GM12873 (cell line): ENCODE results near the gene NDUFV1.

Experiments used
- TF ChIP-seq, protein P1 (sequence below): IDR thresholded peaks from 2 replicates; pipeline ENCODE4 v1.5.1; 2012; ENCODE audit warnings: low read depth, mild to moderate bottlenecking, moderate library complexity, low read length, control low read depth; ENCODE audit not compliant: insufficient read depth; ENCODE audit errors: missing control alignments

The NDUFV1 gene

GRCh38 chr11:67572305-67572704 lies 34.4 kb upstream of the NDUFV1 start:
- TF ChIP-seq, protein P1, sequence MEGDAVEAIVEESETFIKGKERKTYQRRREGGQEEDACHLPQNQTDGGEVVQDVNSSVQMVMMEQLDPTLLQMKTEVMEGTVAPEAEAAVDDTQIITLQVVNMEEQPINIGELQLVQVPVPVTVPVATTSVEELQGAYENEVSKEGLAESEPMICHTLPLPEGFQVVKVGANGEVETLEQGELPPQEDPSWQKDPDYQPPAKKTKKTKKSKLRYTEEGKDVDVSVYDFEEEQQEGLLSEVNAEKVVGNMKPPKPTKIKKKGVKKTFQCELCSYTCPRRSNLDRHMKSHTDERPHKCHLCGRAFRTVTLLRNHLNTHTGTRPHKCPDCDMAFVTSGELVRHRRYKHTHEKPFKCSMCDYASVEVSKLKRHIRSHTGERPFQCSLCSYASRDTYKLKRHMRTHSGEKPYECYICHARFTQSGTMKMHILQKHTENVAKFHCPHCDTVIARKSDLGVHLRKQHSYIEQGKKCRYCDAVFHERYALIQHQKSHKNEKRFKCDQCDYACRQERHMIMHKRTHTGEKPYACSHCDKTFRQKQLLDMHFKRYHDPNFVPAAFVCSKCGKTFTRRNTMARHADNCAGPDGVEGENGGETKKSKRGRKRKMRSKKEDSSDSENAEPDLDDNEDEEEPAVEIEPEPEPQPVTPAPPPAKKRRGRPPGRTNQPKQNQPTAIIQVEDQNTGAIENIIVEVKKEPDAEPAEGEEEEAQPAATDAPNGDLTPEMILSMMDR: no peak

- TF ChIP-seq, protein P1: peak; percentile 84
Measured at GRCh38 chr11:67572747-67573419, 33.9 kb upstream of the NDUFV1 start.

- TF ChIP-seq, protein P1: no peak
Measured at GRCh38 chr11:67574938-67575337, 31.8 kb upstream of the NDUFV1 start.

DNA sequence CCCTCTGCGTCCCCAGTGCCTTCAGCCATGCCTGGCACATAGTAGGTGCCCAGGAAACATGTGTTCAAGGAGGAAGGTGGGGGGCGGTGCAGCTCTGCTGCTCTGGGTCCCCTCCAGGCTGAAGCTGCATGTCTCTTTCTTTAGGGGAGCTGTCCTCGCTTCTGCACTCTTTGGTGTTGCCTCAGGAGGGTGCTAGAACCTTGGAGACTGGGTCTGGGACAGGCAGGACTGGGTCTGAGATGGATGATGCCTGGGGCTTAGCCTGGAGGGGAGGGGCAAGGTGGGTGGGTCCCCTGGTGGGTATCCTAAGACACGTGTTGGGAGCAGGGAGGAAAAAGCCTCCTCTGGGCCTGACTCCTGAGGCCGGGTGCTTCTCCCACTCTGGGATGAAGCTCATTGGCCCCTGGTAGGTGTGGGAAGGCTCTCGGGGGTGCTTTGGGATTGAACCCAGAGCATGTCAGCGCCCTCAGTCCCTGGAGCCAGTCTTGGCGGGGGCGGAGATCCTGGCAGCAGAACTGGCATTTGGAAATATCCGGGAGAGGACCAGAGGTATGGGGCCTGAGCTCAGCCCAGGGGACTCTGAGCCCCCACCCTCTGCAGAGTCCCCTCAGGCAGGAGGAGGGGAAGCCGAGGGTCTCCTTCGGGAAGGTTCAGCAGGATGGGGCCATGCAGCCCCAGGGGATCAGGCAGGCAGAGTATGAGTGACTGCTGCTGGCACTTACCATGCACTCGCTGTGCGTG lies 29.8 kb upstream of the NDUFV1 start:
- TF ChIP-seq, protein P1: peak; percentile 55

- TF ChIP-seq, protein P1: no peak
Measured at GRCh38 chr11:67577951-67578350, 28.8 kb upstream of the NDUFV1 start.

DNA sequence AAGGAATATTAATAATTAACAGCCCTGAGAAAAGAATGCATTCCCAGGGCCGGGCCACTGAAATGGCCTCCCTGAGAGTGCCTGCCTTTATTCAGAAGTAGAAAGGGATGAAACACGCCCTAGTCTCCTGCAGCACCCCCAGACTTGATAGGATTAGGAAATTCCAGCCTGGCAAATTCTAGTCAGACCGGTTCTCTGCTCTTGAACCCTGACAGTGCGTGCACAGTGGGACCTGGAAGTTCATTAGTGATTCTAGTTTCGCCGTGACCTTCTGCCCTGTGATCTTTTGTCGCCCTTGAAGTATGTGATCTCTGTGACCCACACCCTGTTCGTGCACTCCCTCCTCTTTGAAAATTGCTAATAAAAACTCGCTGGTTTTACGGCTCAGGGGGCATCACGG lies 25.3 kb upstream of the NDUFV1 start:
- TF ChIP-seq, protein P1: no peak

DNA sequence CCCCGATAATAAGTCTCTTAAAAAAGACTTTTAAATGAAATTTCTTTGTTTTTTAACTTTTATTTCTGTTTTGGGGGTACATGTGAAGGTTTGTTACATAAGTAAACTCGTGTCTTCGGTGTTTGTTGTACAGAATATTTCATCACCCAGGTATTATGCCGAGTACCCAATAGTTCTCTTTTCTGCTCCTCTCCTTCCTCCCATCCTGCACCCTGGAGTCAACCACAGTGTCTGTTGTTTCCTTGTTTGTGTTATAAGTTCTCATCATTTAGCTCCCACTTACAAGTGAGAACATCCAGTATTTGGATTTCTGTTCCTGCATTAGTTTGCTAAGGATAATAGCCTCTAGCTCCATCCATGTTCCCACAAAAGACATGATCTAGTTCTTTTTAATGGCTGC lies 24.7 kb upstream of the NDUFV1 start:
- TF ChIP-seq, protein P1: no peak
